K562 (cell line): ENCODE results near the gene SLC35F4. TPM values are rescaled to one million over a fixed set of nuclear protein-coding genes. Genes with fewer than 3 reads are reported as not detected.

ENCODE experiments used
- ATAC-seq: fragments of 200-7000 bp; cut with Tn5 transposase; 3 replicates; pipeline ENCODE4 v1.9.1; 2020; ENCODE audit warnings: moderate library complexity
- BruUV-seq: library from RNA; stranded (reverse); fragments of 400-500 nt; replicated peaks from 2 replicates; lab custom pipeline; 2021; lab: Mats Ljungman, UMichigan
- CTCF ChIA-PET: fragments of 300-600 bp; formaldehyde crosslinking; extraction: SDS; loops from one replicate; lab custom pipeline; 2021; ENCODE audit warnings: low intra/inter-chr PET ratio; lab: Yijun Ruan, JAX
- POLR2A ChIA-PET: fragments of 300-600, 350-650 bp; sonication (Branson Sonifier 250); formaldehyde crosslinking; extraction: SDS; loops from one replicate; lab custom pipeline; 2021; ENCODE audit warnings: antibody characterized with exemption, inconsistent platforms; lab: Yijun Ruan, JAX
- DNase-seq, 4 experiments: peaks; one replicate each; pipeline versions ENCODE4 v3.0.0 to v3.0.0-alpha.2; 2011 to 2018; ENCODE audit warnings: low spot score in 3 of 4, mixed read lengths in 3 of 4; ENCODE audit errors: extremely low read depth in 1 of 4
- FAIRE-seq: peaks from 2 replicates; lab custom pipeline; 2011; peaks lifted over from hg19 to GRCh38; lab: Jason Lieb, UNC
- H2AFZ ChIP-seq: 2 replicates; pipeline ENCODE4 v1.6.0; 2011; ENCODE audit warnings: low read depth, low read length, control low read depth, inconsistent platforms
- H3K27ac ChIP-seq: fragments of 200-600 bp; 3 replicates; pipeline ENCODE4 v1.8.0; 2011; ENCODE audit warnings: low read depth, mild to moderate bottlenecking, control low read depth, inconsistent platforms, low read length, moderate library complexity, mixed read lengths; ENCODE audit errors: extremely low read depth
- H3K27me3 ChIP-seq, 2 experiments: fragments of 300-600 bp in 1 of 2; 2 replicates in 1 of 2; 3 replicates in 1 of 2; pipeline versions ENCODE4 v1.6.0 to v1.8.0; 2011; ENCODE audit warnings: inconsistent platforms in 2 of 2, low read length in 2 of 2, mild to moderate bottlenecking in 1 of 2, mixed read lengths in 1 of 2, moderate library complexity in 1 of 2; ENCODE audit not compliant: control insufficient read depth in 2 of 2, insufficient read depth in 2 of 2
- H3K36me3 ChIP-seq: fragments of 300-600 bp; 3 replicates; pipeline ENCODE4 v1.8.0; 2011; ENCODE audit warnings: mild to moderate bottlenecking, low read length, inconsistent platforms; ENCODE audit not compliant: control insufficient read depth, insufficient read depth
- H3K4me1 ChIP-seq, 2 experiments: fragments of 200-600 bp in 1 of 2; replicated peaks in 1 of 2; 2 replicates in 1 of 2; 3 replicates in 1 of 2; pipeline versions ENCODE4 v1.5.1 to v1.8.0; 2011; ENCODE audit warnings: inconsistent platforms in 2 of 2, low read length in 2 of 2, mild to moderate bottlenecking in 1 of 2, mixed read lengths in 1 of 2, moderate library complexity in 1 of 2; ENCODE audit not compliant: control insufficient read depth in 2 of 2, insufficient read depth in 2 of 2
- H3K4me2 ChIP-seq: 2 replicates; pipeline ENCODE4 v1.6.1; 2011; ENCODE audit warnings: low read length, control low read depth, inconsistent platforms, mixed read lengths; ENCODE audit not compliant: insufficient read depth
- H3K4me3 ChIP-seq: fragments of 200-600 bp; sonication (generic), shearing (Covaris generic); 2 replicates; pipeline ENCODE4 v1.5.1; 2016; ENCODE audit warnings: control low read depth, inconsistent platforms
- H3K79me2 ChIP-seq: fragments of 200-600 bp; 3 replicates; pipeline ENCODE4 v1.8.0; 2011; ENCODE audit warnings: low read length, inconsistent platforms; ENCODE audit not compliant: control insufficient read depth, insufficient read depth
- H3K9ac ChIP-seq, 2 experiments: 2 replicates each; pipeline versions ENCODE4 v1.6.0 to v1.6.1; 2011; ENCODE audit warnings: low read depth in 2 of 2, low read length in 2 of 2, control low read depth in 1 of 2, inconsistent platforms in 1 of 2, mild to moderate bottlenecking in 1 of 2, mixed read lengths in 1 of 2; ENCODE audit not compliant: insufficient read depth in 1 of 2
- H3K9me1 ChIP-seq: one replicate; pipeline ENCODE4 v1.6.0; 2011; ENCODE audit warnings: inconsistent platforms, mild to moderate bottlenecking, low read length, moderate library complexity; ENCODE audit not compliant: control insufficient read depth, insufficient read depth
- H3K9me3 ChIP-seq: replicated peaks from 2 replicates; pipeline ENCODE4 v1.5.1; 2011; ENCODE audit warnings: low read depth, low read length, inconsistent platforms; ENCODE audit not compliant: control insufficient read depth, insufficient read depth
- H4K20me1 ChIP-seq: replicated peaks from 2 replicates; pipeline ENCODE4 v1.6.1; 2011; ENCODE audit warnings: low read length, inconsistent platforms, mixed read lengths; ENCODE audit not compliant: control insufficient read depth, insufficient read depth
- BRD4 ChIP-seq: fragments of 200-600 bp; sonication (generic); IDR thresholded peaks from 2 replicates; pipeline ENCODE4 v1.6.1; 2017; ENCODE audit warnings: inconsistent platforms
- E4F1 ChIP-seq: fragments of 250-450 bp; sonication (Bioruptor Pico); IDR thresholded peaks from 2 replicates; pipeline ENCODE4 v1.5.0; 2021; ENCODE audit warnings: mild to moderate bottlenecking, borderline replicate concordance
- HDAC2 ChIP-seq: fragments of 450-650 bp; IDR thresholded peaks from 2 replicates; pipeline ENCODE4 v1.6.1; 2016; ENCODE audit warnings: mild to moderate bottlenecking
- POLR2H ChIP-seq: IDR thresholded peaks from 2 replicates; pipeline ENCODE4 v1.6.1; 2016; ENCODE audit warnings: missing genetic modification characterization, low read depth, mild to moderate bottlenecking, control low read depth, missing compliant biosample characterization, moderate library complexity
- SMAD3 ChIP-seq: fragments of 450-650 bp; formaldehyde crosslinking; conservative IDR thresholded peaks from 2 replicates; pipeline ENCODE4 v1.4.0; 2020; ENCODE audit warnings: mild to moderate bottlenecking
- ZBTB17 ChIP-seq: fragments of 450-650 bp; formaldehyde crosslinking; IDR thresholded peaks from 2 replicates; pipeline ENCODE4 v1.4.0; 2020; ENCODE audit warnings: mild to moderate bottlenecking
- ZC3H4 ChIP-seq: sonication (generic); formaldehyde crosslinking; IDR thresholded peaks from 2 replicates; pipeline ENCODE4 v1.9.0; 2021; ENCODE audit warnings: missing genetic modification reagents, borderline replicate concordance
- WGBS: fragments of 100-300 bp; shearing (Covaris generic); methylation state at CpG from one replicate; pipeline ENCODE4 v1.1.6; 2016; ENCODE audit warnings: low coverage, mixed read lengths; ENCODE audit not compliant: insufficient coverage; ENCODE audit errors: missing lambda C conversion rate; 5-methylcytosine and 5-hydroxymethylcytosine counted together
- in situ Hi-C: fragments of 300-500 bp; cut with MboI; formaldehyde crosslinking; loops from 4 replicates; pipeline ENCODE4 v1.15.0; 2018; ENCODE audit warnings: inconsistent platforms, mixed read lengths
- intact Hi-C: fragments of 100-400 bp; cut with micrococcal nuclease; formaldehyde crosslinking; loops from 2 replicates; pipeline ENCODE4 v1.14.2; 2022
- polyA plus RNA-seq, 8 experiments: library from polyadenylated mRNA; depleted of rRNA in 4 of 8; stranded (reverse) in 5 of 8; unstranded in 3 of 8; fragments of >200 nt; fragmentation: Nextera tagmentation in 2 of 8; fragmentation: Illumina TruSeq in 1 of 8; extraction: Ambion mirVana in 2 of 8; extraction: Trizol in 1 of 8; gene quantifications; 2 replicates each; pipeline versions ENCODE4 v1.2.1 to v1.2.3, GENCODE V29; 2011 to 2014; ENCODE audit warnings: inconsistent platforms in 1 of 8, missing spikeins in 1 of 8
- total RNA-seq, 7 experiments: library from RNA; depleted of rRNA in 6 of 7; stranded (reverse); fragments of >200 nt in 6 of 7; fragmentation: Illumina TruSeq in 2 of 7; extraction: Trizol in 2 of 7; gene quantifications; 2 replicates each; pipeline versions ENCODE4 v1.2.1 to v1.2.3, GENCODE V29; 2011 to 2021; ENCODE audit warnings: low replicate concordance in 1 of 7
- TF ChIP-seq, protein P1 (sequence below): fragments of 450-650 bp; IDR thresholded peaks from 2 replicates; pipeline ENCODE4 v1.6.1; 2016; ENCODE audit warnings: low read depth
- TF ChIP-seq, protein P2 (sequence below): sonication (generic); formaldehyde crosslinking; IDR thresholded peaks from 2 replicates; pipeline ENCODE4 v1.8.0; 2022; ENCODE audit warnings: mild to moderate bottlenecking, missing genetic modification reagents

The SLC35F4 gene
- total and polyA plus RNA-seq, 9 of the 15 experiments (the other 6 are each of a cell fraction or from before 2014, with no cell fraction given): 0.01 TPM; not detected in 8

DNA sequence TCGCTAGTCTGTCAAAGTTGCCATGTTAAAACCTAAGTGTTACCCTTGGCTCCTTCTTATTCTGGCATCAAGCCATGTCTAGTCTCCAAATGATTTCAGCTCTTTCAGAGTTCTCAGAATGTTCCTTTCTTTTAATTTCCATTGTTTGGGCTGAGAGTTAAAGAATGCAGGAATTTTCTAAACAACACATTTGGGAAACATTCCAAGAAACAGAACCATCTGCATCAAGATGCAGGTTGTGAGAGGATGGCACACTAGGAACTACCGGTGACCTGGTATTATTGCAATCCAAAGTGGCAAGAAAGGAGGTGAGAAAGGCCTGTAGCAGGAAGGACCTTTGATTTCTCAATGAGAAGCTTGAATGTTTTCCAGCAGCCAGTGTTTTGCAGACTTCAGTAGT lies 30.1 kb downstream of the SLC35F4 start (continued):
- no peak for TF ChIP-seq E4F1

GRCh38 chr14:57834961-57835360 lies 30.9 kb downstream of the SLC35F4 start:
- H3K79me2 ChIP-seq: no peaks in the 10 kb centered on the region
- CTCF ChIA-PET: no interaction called here
- TF ChIP-seq HDAC2 (no peak), SMAD3 (CRISPR knock-in tag) (no peak), ZBTB17 (no peak), ZC3H4 (CRISPR knock-in tag) (no peak), POLR2H (tag) (no peak), BRD4 (no peak)
- TF ChIP-seq, protein P1, sequence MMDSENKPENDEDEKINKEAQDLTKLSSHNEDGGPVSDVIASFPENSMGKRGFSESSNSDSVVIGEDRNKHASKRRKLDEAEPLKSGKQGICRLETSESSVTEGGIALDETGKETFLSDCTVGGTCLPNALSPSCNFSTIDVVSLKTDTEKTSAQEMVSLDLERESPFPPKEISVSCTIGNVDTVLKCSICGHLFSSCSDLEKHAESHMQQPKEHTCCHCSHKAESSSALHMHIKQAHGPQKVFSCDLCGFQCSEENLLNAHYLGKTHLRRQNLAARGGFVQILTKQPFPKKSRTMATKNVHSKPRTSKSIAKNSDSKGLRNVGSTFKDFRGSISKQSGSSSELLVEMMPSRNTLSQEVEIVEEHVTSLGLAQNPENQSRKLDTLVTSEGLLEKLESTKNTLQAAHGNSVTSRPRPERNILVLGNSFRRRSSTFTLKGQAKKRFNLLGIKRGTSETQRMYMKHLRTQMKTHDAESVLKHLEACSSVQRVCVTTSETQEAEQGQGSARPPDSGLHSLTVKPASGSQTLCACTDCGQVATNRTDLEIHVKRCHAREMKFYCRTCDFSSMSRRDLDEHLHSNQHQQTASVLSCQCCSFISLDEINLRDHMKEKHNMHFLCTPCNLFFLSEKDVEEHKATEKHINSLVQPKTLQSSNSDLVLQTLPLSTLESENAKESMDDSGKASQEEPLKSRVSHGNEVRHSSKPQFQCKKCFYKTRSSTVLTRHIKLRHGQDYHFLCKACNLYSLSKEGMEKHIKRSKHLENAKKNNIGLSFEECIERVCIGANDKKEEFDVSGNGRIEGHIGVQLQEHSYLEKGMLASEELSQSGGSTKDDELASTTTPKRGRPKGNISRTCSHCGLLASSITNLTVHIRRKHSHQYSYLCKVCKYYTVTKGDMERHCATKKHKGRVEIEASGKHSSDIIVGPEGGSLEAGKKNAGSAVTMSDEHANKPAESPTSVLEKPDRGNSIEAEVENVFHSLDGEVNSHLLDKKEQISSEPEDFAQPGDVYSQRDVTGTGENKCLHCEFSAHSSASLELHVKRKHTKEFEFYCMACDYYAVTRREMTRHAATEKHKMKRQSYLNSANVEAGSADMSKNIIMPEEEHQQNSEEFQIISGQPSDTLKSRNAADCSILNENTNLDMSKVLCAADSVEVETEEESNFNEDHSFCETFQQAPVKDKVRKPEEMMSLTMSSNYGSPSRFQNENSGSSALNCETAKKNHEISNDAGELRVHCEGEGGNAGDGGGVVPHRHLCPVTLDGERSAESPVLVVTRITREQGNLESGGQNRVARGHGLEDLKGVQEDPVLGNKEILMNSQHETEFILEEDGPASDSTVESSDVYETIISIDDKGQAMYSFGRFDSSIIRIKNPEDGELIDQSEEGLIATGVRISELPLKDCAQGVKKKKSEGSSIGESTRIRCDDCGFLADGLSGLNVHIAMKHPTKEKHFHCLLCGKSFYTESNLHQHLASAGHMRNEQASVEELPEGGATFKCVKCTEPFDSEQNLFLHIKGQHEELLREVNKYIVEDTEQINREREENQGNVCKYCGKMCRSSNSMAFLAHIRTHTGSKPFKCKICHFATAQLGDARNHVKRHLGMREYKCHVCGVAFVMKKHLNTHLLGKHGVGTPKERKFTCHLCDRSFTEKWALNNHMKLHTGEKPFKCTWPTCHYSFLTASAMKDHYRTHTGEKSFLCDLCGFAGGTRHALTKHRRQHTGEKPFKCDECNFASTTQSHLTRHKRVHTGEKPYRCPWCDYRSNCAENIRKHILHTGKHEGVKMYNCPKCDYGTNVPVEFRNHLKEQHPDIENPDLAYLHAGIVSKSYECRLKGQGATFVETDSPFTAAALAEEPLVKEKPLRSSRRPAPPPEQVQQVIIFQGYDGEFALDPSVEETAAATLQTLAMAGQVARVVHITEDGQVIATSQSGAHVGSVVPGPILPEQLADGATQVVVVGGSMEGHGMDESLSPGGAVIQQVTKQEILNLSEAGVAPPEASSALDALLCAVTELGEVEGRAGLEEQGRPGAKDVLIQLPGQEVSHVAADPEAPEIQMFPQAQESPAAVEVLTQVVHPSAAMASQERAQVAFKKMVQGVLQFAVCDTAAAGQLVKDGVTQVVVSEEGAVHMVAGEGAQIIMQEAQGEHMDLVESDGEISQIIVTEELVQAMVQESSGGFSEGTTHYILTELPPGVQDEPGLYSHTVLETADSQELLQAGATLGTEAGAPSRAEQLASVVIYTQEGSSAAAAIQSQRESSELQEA: no peak
- TF ChIP-seq, protein P2, sequence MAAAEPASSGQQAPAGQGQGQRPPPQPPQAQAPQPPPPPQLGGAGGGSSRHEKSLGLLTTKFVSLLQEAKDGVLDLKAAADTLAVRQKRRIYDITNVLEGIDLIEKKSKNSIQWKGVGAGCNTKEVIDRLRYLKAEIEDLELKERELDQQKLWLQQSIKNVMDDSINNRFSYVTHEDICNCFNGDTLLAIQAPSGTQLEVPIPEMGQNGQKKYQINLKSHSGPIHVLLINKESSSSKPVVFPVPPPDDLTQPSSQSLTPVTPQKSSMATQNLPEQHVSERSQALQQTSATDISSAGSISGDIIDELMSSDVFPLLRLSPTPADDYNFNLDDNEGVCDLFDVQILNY (CRISPR knock-in tag): no peak

More at GRCh38 chr14:57834961-57835360, 30.9 kb downstream of the SLC35F4 start:
- no peaks in the 10 kb centered on the region for H3K9me3 ChIP-seq
- H4K20me1 ChIP-seq: no peaks in the 10 kb centered on the region
- no peak for ATAC-seq
- no peak overlapping the region for H3K9ac ChIP-seq
- H3K9me1 ChIP-seq: no peaks in the 10 kb centered on the region
- H2AFZ ChIP-seq: no peak overlapping the region
- H3K4me1 ChIP-seq: no peaks in the 10 kb centered on the region
- in situ Hi-C loops: no loop called here
- H3K27ac ChIP-seq: no peak overlapping the region
- H3K4me2 ChIP-seq: no peak overlapping the region
- H3K27me3 ChIP-seq: no peaks in the 10 kb centered on the region
- WGBS: 0% methylated on average over 3 of the region's 3 CpGs
- intact Hi-C loops: no loop called here
- no TSS peak for BruUV-seq
- POLR2A ChIA-PET: no interaction called here
- no peaks in the 10 kb centered on the region for H3K36me3 ChIP-seq
- no peak for FAIRE-seq
- DNase-seq: no peak
- no peak overlapping the region for H3K4me3 ChIP-seq
